GM19240 (cell line): ENCODE measurements around the gene IRF1.

ENCODE experiments used
- DNase-seq: peaks from one replicate; pipeline ENCODE4 v3.0.0; 2011; ENCODE audit warnings: low spot score; ENCODE audit not compliant: insufficient read length

The IRF1 gene

GRCh38 chr5:132461569-132462070, 29.0 kb downstream of the IRF1 start:
- DNase-seq = no peak

GRCh38 chr5:132460846-132461568, 29.6 kb downstream of the IRF1 start:
- no peak for DNase-seq

GRCh38 chr5:132459983-132460838, 30.4 kb downstream of the IRF1 start:
- DNase-seq = no peak

DNA sequence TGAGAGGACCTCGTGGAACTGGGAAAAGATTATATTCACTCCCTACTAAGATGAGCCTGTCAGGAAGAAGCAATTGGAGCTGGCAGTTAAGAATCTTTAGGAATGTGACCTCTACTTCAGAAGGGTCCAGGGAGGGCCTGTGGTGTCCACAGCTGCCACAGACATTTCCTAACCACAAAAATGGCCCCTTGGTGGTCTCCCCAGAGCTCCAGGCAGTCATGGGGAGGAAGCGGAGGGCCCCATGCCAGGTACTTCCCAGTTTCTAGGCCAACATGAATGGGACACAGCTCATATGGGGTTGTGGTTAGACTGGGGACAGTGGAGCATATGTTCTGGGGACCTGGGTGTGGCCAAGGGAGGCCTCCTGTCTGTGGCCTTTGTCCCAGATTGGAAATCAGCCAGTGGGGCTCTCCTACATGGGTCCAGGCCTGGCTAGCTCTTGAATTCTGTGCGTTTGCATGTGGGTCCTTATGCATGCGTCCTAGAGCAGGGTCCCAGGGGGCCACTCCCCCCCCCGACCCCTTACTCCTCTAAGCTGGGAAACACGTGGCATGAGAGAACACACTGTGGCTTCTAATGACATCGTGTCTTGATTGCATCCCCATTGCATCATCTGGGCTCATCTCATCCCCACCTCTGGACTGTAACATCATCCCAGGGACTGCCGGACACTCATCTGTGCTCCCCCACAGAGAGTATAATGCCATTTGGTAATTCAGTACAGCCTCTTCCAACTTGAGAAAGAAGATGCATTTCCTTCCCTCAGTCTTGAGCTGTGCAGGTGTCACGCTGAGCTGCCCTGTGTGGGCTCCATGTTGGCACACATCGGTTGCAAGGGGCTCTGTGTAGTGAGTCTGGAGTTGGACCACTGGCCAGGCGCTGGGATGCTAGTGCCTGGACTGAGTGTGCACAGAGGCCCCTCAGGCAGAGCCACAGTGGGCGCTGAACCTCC, 31.3 kb downstream of the IRF1 start:
- DNase-seq = no peak

DNA sequence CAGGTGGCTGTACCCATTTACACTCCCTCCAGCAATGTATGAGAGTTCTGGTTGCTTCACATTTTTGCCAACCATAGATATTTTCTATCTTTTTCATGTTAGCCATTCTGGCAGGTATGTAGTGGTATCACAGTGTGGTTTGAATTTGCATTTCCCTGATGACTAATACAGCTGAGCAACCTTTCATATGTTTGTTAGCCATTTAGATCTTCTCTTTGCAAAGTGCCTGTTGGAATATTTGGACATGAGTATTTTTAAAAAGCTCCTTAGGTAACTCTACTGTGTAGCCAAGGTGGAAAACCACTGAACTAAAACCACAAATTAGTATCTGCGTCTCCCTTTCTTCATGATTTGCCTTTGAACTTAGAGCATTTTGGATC, 31.9 kb downstream of the IRF1 start:
- DNase-seq = no peak

- no peak for DNase-seq
These were observed 32.4 kb downstream of the IRF1 start for GRCh38 chr5:132458226-132458560.

GRCh38 chr5:132457371-132458225, 33.0 kb downstream of the IRF1 start:
- no peak for DNase-seq

GRCh38 chr5:132456987-132457361, 33.6 kb downstream of the IRF1 start:
- DNase-seq = no peak

DNA sequence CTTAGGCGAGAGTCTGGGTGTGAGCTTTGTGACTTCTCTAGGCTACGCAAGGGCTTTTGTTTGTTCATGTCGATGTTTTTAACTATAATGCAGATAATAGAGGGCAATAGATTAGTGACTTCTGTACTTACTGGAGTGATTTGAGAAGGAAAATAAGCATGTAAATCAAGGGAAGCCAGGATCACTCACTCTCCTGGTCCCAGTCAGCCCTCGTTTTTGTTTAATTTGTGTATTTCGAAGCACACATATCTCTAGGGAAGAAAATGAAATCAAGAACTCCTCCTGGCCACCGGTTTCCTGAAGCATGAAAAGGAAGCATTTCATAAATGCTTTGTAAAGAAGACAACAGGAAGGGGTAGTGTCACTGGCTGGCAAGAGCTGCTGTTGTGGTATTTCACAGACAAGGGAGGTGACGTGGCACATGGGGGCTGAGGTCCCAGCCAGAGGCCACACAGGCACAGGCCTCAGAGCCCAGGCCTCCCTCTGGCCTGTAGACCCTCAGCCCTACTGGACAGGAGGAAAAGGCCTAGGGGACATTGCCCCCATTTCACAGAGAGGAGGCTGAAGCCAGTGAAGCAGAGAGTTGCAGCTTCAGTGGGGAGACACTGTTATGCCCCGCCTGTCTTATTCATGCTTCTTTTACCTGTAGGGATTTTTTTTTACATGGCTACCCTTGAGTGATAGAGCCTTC, 34.1 kb downstream of the IRF1 start:
- DNase-seq = no peak

GRCh38 chr5:132455614-132456115, 34.9 kb downstream of the IRF1 start:
- DNase-seq = no peak

DNA sequence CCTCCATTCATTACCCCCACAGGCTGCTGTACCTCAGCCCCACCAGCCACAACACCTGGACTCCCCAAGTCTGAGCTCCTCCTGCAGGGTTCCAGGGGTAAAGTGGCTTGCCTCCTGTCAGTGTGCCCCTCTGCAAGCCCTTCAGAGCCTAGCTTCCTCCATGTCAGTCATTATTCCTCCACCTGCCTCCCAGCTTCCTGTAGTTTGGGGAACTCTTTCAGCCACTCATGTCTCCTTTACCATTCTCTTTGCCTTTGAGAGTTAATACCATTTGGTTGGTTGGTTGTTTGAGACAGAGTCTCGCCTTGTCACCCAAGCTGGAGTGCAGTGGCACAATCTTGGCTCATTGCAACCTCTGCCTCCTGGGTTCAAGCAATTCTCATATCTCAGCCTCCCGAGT, 36.2 kb downstream of the IRF1 start:
- DNase-seq = no peak

- no peak for DNase-seq
These were observed 39.2 kb downstream of the IRF1 start for GRCh38 chr5:132451387-132451786.

DNA sequence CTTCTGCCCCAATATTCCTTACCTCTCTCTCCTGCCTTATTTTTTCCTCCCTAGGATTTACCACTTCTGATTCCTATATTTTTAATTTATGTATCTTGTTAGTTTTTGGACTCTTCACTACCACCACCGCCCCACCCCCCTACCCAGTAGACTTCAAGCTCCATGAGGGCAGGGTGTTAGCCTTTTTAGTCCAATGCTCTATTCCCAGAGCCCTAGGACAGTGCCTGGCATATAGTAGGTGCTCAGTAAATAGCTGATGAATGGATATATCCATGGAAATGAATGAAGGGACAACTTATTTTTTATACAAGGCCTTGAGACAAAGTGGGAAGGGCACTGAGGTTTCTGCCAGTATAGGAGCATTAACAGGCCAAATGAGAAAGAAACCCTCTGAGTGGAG, 41.5 kb downstream of the IRF1 start:
- no peak for DNase-seq

GRCh38 chr5:132447196-132447595, 43.4 kb downstream of the IRF1 start:
- DNase-seq = no peak

DNA sequence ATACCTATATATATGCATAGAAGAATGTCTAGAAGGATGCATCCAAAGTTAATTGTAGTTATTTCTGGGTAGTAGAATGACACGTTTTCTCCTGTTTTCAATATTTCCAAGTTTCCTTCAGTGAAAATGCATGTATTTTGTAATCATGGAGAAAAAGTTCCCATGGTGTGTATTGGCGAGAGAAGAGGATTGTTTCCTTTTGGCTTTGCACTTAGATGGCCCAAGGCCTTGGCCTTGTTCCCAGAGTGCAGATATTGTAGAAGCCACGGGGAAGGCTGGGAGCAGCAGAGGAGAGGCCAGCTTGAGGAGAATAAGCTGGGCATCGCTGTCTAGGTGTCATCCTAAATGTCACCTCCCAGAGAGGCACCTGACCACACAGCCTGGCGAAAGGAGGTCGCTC, 44.0 kb downstream of the IRF1 start:
- no peak for DNase-seq

- no peak for DNase-seq
These were observed 44.6 kb downstream of the IRF1 start for GRCh38 chr5:132445930-132446329.

GRCh38 chr5:132445640-132445923, 45.0 kb downstream of the IRF1 start:
- DNase-seq = no peak

GRCh38 chr5:132444841-132445639, 45.5 kb downstream of the IRF1 start:
- no peak for DNase-seq

GRCh38 chr5:132444061-132444460, 46.5 kb downstream of the IRF1 start:
- no peak for DNase-seq
